ENCODE data around the gene CCDC93.
"Not testable (repeated sequence)": the region's sequence is repeated elsewhere in the genome, so short reads cannot be mapped to it uniquely, and the experiment has no call there.

Gene CCDC93

DNA sequence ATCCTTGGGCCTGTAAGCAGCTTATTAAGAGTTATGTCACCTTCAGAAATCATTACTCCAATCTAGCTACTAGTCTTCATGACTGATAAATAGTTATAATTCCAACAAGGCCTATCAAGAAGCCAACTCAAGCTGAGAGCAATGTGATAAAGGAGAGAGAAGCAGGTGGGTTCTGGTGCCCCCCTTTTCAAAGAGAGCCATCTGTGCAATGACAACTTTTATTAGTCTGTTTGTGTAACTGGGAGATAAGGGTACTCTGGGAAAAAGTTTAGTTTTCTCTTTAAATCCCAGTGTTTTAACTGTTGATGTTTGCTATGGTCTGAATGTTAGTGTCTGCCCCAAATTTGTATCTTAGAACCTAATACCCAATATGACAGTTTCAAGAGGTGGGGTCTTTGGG lies 60.6 kb downstream of the CCDC93 start:
- no peak for DNase-seq (ENCODE audit: low read depth in 2 of 2)

DNA sequence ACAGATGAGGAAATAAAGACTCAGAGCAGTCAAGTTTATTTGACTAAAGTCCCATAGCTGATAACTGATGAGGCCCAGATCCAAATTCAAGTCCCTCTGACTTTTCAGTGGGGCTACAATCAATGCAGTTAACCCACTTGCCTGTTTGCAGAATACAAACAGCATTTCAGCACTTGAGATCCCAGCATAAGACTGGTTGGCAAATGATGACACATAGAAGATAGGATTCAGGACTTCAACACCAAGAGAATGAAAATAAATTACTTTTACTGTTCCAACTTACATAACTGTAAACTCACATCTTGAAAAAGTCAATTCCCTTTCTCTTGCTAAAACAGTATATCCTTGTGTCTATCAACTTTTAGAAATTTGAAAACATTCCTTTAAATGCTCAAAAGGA lies 61.2 kb downstream of the CCDC93 start:
- no peak for DNase-seq (ENCODE audit: low read depth in 2 of 2)

DNA sequence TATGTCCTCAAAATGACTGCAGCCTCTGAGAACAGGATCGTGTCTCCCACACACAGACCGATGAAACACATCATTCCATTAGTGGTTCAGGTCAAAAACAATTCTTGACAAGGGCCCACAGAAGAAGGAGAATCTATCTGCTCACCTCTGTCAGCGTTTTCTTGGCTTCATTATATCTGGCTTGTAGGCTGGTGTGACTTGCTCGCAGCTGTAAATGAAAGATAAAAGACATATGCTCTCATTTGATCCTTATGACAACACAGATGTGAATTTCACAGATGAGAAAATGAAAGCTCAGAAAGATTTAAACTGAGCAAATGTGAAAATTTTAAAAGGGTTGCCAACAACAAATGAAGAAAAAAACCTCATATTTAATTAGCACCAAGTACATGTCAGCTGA lies 61.6 kb downstream of the CCDC93 start:
- no peak for DNase-seq (ENCODE audit: low read depth in 2 of 2)

DNA sequence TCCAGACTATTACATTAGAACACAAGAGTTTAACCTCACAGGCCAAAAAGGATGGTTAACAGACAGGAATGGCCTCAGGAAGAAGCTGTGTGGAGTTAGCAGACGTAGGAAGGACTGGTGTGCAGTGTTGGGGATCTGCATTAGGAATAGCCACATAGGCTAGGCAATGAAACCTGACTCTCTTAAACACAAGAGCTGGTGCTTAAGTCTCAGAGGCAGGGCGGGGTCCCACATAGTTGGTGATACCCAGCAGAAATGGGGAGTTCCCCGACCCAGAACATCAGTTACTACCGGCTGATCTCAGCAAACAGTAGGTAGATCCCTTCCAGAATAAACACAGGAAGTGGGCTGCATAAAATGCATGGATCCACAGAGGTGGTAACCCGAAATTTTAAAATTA lies 64.1 kb downstream of the CCDC93 start:
- DNase-seq (ENCODE audit: low read depth in 2 of 2), result no peak

DNA sequence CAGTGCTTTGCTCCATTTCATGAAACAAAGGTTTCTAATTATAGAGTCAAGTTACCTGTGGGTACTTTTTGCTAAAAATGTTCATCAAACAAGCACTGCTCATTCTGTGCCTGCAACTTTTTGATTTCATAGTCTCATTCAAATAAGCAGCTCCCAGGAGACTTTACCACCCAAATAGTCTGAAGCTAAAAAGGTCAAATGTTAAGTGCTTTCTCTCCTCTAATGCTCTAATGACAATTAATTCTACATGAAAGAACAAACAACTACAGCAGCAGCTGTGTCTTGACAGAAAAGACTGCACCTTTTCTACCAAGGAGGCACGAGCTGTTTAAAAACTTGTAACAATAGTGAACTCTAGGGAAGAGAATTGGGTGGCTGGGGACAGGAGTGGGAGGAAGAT lies 65.3 kb downstream of the CCDC93 start:
- DNase-seq (ENCODE audit: low read depth in 2 of 2), result no peak

DNA sequence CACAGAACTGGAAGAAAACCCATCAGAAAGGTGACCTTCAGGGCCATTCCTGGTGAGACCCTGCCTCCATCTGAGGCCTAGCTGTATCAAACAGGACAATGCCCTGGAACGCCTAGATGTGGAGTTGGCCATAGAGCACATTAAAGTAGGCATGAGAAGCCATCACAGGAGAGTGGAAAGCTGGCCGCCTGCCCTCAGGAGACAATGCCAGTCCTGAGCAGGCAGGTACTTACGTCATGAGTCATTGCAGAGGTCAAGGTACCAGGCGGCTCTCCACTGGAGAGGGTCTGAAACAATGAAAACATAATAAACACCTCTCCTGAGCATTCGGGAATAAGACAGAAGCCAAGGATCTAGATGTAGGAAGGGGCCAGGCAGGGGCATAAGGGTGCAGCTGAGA lies 68.6 kb downstream of the CCDC93 start:
- no peak for DNase-seq (ENCODE audit: low read depth in 2 of 2)

DNA sequence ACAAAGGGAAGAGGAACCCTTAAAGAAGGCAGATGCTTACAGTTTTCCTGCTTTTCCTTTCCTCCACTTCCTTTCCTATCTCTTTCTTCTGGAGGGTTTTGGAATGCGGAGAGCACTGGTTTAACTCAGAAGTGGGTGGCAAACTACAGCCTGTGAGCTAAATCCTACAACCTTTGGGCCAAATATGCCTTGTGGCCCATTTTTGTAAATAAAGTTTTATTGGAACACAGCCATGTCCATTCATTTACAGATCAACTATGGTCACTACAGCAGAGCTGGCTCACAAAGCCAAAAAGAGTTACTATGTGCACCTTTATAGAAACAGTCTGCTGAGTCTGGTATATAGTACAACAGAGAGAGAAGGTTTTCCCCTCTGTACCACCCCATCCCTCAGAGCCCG lies 69.1 kb downstream of the CCDC93 start:
- DNase-seq (ENCODE audit: low read depth in 2 of 2), result no peak

DNA sequence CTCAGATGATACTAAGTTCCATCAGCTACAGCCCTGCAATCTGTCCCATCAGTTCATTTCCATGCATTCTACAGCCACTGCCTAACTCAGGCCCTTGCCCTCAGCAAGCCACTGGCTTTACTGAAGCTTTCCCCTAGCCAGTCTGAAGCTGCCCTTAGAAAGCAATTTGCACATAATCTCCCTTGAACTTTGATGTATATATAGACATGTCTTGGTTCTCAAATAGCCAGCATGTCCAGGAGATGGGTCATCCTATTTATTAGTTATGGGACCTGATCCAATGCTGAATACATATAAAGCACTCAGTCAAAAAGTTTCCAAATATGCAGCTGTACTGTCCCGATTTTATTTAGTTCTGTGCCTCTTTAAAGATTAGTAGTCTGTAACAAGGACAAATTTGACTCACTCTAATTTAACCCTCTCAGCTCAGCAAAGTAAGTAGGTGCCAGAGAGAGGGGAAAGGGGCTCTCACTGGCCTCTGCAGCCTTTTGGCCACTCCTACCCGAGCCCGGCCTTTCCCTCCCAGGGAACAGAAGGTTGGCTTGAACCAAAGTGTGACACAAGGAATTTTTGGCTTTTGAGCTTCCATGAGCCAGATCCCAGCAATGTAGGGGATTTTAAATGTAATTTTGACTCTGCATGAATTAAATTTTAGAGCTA lies 70.7 kb downstream of the CCDC93 start:
- no peak for DNase-seq (ENCODE audit: low read depth in 2 of 2)

DNA sequence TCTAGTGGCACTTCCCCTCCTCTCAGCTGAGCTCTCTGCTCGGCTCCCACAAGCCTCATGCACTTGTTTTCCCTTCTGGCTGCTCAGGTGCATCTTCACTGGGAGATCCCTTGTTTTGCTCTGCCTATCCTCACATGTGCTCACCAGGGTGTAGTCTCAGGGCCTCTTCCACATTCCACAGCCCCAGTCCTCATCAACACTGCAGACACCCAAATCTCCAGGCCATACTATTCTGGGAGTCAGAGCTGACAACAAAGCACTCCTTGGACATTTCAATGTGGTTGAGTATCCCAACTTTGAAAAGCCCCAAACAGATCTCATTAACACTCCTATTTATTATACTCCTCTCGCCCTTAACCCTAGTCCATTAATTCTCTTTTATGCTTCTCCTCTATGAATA lies 71.3 kb downstream of the CCDC93 start:
- DNase-seq (ENCODE audit: low read depth in 2 of 2), result no peak

DNA sequence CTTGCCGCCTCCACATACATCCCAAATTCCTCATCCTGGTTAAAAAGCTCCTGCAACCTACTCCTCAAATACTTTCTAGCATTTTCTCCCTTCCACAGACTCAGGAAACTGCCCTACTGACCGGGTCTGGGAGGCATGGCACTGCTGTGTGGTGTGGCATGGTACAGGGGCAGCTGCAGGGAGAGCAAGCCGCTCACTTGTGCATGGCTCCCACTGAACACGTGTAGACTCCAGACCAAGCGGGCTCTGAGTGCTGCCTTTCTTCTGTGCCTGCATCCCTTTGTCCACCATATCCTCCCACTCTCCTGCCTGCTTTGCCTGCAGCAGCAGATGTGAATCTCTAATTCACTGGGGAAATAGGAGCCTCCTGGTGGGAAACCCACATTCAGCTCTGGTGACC lies 72.2 kb downstream of the CCDC93 start:
- DNase-seq (ENCODE audit: low read depth in 2 of 2), result no peak

DNA sequence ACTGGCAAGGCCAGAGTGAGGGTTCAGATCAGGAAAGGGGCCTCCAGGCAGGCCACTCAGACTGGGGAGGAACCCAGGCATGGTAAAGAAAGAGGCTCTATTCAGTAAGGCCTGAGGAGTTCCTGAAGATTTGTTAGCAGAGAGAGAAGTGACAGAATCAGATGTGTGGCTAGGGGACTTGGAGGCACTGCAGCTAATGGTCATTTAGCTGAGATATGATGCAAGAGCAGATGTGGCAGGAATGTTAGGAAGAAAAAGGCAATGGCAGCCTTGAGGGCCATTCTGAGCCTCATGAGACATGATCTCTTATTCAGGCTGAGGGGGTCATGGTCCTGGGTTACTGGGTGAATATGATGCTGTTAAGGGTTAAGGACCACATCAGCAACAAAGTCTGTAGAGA lies 73.4 kb downstream of the CCDC93 start:
- no peak for DNase-seq (ENCODE audit: low read depth in 2 of 2)

DNA sequence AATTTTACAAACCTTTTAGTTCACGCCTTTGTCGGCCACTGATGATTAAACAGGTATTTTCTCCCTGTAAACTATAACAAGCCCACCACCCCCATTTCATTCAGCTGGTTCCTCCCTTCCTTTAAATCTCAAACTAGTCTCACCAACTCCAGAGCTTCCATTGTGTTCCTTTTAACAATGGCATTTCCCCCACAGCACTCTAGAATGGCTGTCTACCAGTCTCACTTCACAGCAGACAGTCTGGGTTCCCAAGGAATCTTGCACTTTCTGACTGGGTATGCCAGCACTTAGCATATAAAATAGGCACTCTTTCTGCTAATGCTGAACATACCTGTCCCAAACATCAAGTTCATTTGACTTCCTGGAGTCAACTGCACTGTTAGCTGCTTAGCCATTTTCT lies 75.3 kb downstream of the CCDC93 start:
- DNase-seq (ENCODE audit: low read depth in 2 of 2), result no peak

DNA sequence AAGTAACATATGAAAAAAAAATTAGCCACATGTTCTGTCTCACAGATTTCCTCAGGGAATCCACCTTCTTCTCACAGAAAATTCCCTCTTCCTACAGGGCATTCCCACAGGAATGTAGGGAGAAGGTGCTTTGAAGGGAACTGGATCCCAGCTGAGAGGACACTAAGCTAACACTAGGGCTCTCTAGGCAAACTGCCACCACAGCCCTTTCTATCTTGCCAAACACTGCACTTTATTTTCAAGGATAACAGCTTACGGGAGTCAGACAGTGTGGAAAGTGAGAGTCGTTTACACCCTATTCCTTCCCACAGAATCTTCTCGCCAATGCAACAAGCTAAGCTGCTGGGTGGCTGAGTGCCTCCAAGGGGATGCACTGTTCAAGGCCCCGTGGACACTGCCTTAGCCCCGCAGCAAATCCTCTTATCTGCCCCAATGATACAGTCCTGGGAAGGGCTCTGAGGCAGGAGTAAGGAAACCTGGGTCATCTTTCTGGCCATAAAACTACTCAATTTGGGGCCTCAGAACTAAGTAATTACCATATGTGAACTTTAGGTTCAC lies 76.9 kb downstream of the CCDC93 start:
- no peak for DNase-seq (ENCODE audit: low read depth in 2 of 2)

DNA sequence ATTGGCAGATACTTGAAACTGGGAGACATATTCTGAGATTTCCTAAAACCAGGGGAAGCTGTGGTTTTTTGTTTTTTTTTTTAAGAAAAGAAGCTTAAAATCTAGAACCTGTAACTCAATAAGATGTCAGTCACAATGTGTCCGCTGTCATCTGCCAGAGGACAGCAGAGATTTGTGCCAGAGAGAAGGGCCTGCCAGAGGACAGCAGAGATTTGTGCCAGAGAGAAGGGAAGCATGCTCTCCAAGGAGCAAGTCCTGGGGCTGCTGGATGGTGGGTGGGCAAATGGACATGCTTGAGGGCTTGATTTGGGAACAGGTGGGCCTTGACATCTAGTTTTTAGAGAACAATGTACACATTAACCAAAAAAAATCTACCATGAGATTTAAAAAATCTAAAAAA lies 77.9 kb downstream of the CCDC93 start:
- no peak for DNase-seq (ENCODE audit: low read depth in 2 of 2)

DNA sequence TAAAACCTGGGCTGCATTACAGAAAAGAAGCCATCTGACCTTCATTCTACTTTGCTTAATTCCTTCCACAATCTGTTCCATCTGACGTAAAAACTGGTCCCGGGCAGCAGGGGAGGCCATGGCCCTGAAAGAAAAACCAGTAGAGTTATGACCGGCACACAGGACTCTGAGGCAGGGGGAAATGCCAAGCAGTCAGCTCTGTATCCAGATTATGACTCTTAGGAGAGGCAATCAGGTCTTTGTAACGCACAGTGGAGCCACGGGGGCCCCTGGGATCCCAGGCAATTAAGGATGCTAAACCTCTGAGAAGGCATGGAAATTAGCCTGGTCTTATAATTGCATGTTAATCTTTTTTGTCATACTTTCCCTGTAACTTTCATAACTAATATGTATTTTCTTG lies 78.4 kb downstream of the CCDC93 start:
- no peak for DNase-seq (ENCODE audit: low read depth in 2 of 2)

DNA sequence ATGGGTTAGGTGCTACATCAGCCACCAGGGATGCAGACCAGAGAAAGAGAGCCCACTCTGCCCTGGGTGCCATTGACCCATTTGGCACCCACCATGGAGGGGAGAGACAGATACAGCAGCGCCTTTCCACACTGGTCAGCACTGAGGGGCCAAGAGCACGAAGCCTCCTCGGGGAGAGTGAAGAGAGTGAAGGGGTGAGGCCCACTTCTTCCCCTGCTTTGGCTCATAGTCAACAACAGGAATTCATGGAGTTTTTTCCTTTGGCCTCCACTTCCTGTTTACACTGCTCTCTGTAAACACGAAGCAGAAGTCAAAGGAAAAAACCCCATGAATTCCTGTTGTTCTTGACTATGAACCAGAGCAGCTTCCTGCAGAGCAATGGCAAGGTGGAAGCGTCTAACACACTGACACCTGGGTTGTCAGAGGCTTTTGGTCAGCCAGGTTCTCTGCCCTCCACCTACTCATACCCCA lies 80.0 kb downstream of the CCDC93 start:
- DNase-seq (ENCODE audit: low read depth in 2 of 2), result no peak

DNA sequence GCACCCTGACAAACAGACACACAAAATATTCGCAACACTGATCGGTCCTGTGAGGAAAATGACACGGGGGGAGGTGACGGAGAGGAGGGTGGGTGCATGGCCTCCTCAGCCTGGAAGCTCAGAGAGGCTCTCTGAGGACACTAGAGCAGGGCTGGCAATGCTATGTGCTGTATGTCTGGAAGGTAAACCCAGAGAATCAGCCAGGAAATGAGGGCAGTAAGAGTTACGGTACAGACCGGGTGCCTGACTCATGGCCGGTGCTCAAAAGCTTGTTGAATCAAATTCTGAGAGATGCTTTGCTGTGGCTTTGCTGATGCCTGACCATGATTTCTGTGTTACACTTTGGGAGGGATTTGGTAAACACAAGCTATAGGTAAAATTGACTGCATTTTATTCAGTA lies 81.9 kb downstream of the CCDC93 start:
- no peak for DNase-seq (ENCODE audit: low read depth in 2 of 2)

DNA sequence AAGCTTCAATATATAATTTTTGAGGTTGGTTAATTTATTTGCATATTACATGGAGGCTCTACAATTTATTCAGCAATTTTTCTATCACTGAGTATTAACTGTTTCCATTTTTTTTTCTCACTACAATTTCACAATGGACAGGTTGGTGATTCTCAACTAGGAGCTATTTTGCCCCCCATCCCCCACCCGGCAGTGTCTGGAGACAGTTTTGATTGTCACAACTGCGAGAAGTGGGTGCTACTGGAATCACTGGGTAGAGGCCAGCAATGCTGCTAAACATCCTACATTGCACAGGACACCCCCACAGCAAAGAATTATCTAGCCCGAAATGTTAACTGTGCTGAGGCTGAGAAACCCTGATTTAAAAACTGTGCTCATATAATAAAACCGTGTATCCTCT lies 82.6 kb downstream of the CCDC93 start:
- no peak for DNase-seq (ENCODE audit: low read depth in 2 of 2)

DNA sequence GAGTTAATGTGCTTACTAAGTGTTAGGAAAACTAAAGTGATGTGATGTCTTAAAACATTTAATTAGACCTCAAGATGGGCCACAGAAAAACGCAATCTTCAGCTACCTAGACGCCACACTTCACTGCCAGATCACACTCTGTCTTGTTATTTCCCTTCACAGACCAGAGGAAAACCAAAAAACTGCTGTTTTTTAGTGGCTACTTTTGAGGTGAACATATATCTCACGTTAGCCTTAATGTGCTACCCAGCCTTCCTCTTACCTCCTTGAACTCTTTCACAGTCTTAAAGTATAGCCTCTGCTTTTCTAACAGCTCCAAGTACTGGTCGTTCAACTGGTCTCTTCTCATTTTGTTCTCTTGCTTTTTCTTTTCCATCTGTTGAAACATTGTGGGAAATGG lies 83.1 kb downstream of the CCDC93 start:
- no peak for DNase-seq (ENCODE audit: low read depth in 2 of 2)

DNA sequence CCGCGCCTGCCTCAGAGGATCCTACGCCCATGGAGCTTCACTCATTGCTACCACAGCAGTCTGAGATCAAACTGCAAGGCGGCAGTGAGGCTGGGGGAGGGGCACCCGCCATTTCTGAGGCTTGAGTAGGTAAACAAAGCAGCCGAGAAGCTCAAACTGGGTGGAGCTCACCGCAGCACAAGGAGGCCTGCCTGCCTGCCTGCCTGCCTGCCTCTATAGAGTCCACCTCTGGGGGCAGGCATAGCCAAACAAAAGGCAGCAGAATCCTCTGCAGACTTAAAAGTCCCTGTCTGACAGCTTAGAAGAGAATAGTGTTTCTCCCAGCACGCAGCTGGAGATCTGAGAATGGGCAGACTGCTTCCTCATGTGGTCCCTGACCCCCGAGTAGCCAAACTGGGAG lies 90.4 kb downstream of the CCDC93 start:
- not testable (repeated sequence) for DNase-seq (ENCODE audit: low read depth in 2 of 2)

DNA sequence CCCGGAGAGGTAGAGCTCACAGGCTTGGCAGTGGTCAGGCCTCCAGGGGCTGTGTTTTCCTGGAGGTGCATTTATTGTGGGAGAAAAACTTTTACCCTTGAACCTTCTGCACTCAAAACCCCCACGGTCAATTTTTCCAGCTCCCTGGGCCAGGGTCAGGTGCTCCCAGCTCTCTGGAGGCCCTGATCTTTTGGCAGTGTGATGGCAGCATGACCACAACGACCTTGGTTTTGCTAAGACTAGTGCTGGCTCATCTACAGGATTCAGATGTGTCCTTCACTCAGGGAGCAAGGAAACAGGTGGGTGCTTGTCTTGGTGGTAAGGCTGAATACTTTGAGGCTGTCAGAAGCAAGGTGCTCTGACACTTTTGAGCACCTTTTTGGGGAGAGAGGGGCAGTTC lies 92.3 kb downstream of the CCDC93 start:
- DNase-seq (ENCODE audit: low read depth in 2 of 2), result no peak

DNA sequence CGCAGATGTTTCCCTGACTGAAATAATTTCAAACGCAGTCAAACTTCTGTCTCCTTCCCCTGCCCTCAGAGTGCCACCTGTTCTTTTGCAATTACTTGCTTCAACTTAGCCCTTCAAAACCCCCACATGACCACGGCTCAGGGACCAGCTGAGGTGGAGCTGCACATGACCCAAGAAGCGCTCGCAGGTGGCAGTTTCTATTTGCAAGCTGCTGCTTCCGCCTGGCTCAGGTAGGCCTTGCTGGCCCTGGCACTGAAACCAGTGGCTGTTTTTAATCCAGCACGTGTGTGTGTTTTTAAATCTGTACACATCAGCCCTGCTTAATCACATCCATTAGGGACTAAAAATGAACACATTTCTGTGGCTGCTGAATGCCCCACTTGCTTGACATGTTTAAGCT lies 95.3 kb downstream of the CCDC93 start:
- DNase-seq (ENCODE audit: low read depth in 2 of 2), result no peak

DNA sequence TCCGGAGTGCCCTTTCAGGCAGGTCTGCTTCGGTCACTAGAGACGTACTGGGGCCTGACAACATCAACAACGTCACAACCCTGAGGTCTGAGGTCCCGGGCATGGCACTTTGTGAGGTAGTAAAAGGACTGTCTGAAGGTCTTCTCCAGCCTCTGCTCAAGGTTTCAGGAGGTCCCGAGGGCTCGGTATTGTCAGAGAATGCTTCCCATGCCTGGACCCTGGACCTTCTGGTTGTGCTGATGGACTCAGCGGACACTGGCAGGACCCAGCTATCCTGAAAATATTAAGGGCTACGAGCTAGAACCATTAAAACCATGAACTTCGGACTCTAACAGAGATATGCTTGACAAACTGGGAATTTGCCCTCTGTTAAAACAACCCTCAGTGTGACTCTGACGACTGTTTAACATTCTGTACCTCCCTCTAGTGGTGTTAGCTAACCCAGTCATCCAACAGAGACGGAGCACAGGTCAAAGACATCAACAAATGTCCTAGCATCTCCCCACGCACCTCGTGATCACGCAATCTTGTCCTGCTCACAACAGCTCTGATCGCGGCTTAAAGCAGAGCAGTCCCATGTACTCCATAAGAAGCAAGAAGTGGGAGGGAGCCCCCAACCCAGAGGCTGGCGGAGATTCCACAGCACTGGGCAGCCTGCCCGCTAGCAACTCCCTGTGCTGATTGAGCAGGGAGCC lies 96.5 kb downstream of the CCDC93 start:
- DNase-seq (ENCODE audit: low read depth in 2 of 2), result no peak

DNA sequence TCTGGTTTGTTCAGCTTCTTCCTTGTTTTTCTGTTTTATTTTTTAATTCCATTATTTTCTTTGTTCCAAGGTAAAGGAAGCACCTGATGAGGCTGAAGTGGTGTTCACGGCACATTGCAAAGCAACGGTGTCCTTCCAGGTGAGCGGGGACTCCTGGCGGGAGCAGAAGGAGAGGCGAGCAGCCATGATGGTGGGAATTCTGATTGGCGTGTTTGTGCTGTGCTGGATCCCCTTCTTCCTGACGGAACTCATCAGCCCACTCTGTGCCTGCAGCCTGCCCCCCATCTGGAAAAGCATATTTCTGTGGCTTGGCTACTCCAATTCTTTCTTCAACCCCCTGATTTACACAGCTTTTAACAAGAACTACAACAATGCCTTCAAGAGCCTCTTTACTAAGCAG lies 110.9 kb downstream of the CCDC93 start:
- no peak for DNase-seq (ENCODE audit: low read depth in 2 of 2)
